T-helper 1 cell treated with Interleukin-12 subunit alpha and Interleukin-12 subunit beta and Interleukin-4 antibody, amounts not matched to agents 30 ng/mL and 1 ng/mL, for 36 hours (primary cell): ENCODE results near the gene ANTXR1. TPM values are rescaled to one million over a fixed set of nuclear protein-coding genes. Genes with fewer than 3 reads are reported as not detected.

Source experiments
- intact Hi-C: fragments of 100-400 bp; cut with micrococcal nuclease; formaldehyde crosslinking; loops from one replicate; pipeline ENCODE4 v1.15.1; 2024
- total RNA-seq: library from RNA; stranded (reverse); gene quantifications from 2 replicates; pipeline ENCODE4 v1.2.3, GENCODE V29; 2022

Gene ANTXR1
- total RNA-seq, 1 donor from 2014 or later, result 0.15 TPM

GRCh38 chr2:69269330-69269729 is 256.4 kb downstream of the ANTXR1 start:
- intact Hi-C loops, result no loop called here

GRCh38 chr2:69271831-69272257 is 258.9 kb downstream of the ANTXR1 start:
- intact Hi-C loops, result no loop called here

- intact Hi-C loops, result no loop called here
These were observed 260.0 kb downstream of the ANTXR1 start for GRCh38 chr2:69272803-69273471.

- intact Hi-C loops, result no loop called here
These were observed 262.5 kb downstream of the ANTXR1 start for GRCh38 chr2:69275490-69275889.

- intact Hi-C loops, result no loop called here
These were observed 265.4 kb downstream of the ANTXR1 start for GRCh38 chr2:69278366-69278765.

GRCh38 chr2:69279211-69279610 is 266.2 kb downstream of the ANTXR1 start:
- intact Hi-C loops, result no loop called here

- intact Hi-C loops, result no loop called here
These were observed 267.1 kb downstream of the ANTXR1 start for GRCh38 chr2:69279931-69280681.

- intact Hi-C loops, result no loop called here
These were observed 267.9 kb downstream of the ANTXR1 start for GRCh38 chr2:69280796-69281412.

GRCh38 chr2:69285379-69285894 is 272.5 kb downstream of the ANTXR1 start:
- intact Hi-C loops, result no loop called here

- intact Hi-C loops, result no loop called here
These were observed 274.6 kb downstream of the ANTXR1 start for GRCh38 chr2:69287544-69287943.

- intact Hi-C loops, result no loop called here
These were observed 275.4 kb downstream of the ANTXR1 start for GRCh38 chr2:69288429-69288828.

GRCh38 chr2:69291004-69291650 is 278.1 kb downstream of the ANTXR1 start:
- intact Hi-C loops, result no loop called here

- intact Hi-C loops, result no loop called here
These were observed 278.7 kb downstream of the ANTXR1 start for GRCh38 chr2:69291721-69292120.

GRCh38 chr2:69292256-69292655 is 279.3 kb downstream of the ANTXR1 start:
- intact Hi-C loops, result no loop called here

- intact Hi-C loops, result no loop called here
These were observed 283.4 kb downstream of the ANTXR1 start for GRCh38 chr2:69296421-69296820.

- intact Hi-C loops, result no loop called here
These were observed 284.2 kb downstream of the ANTXR1 start for GRCh38 chr2:69297216-69297615.

GRCh38 chr2:69298261-69298660 is 285.3 kb downstream of the ANTXR1 start:
- intact Hi-C loops, result no loop called here

GRCh38 chr2:69298862-69299261 is 285.9 kb downstream of the ANTXR1 start:
- intact Hi-C loops, result no loop called here
